ENCODE results near the gene PRR36. TPM values are rescaled to one million over a fixed set of nuclear protein-coding genes. Genes with fewer than 3 reads are reported as not detected.

Gene PRR36
- total and polyA plus RNA-seq, 12 donors: 0.01 to 0.07 (median 0.05) TPM; not detected in 9

- H3K4me3 ChIP-seq: peak overlapping the region in 9 of 10 donors; percentile 58 to 77 (median 72)
- peaks cover 3 to 40% (median 24%) of the 10 kb centered on the region in 9 donors for H3K4me1 ChIP-seq
- WGBS, 2 donors: 36 to 38% methylated on average over 7 of the region's 7 CpGs
- no peaks in the 10 kb centered on the region for H3K9me3 ChIP-seq
- DNase-seq (no peak), ATAC-seq (no peak)
- intact Hi-C loops (cut with DNase I): no loop called here
- TF ChIP-seq CTCF (IDR thresholded peaks at IDR 0.05): no peak
- no peaks in the 10 kb centered on the region for H3K27me3 ChIP-seq
- H3K27ac ChIP-seq: no peak overlapping the region
- no peaks in the 10 kb centered on the region for H3K36me3 ChIP-seq
Measured at GRCh38 chr19:7830823-7831222, 43.4 kb downstream of the PRR36 start.

GRCh38 chr19:7830272-7830771 lies 43.9 kb downstream of the PRR36 start:
- peak in 1 of 2 donors; percentile 28 for DNase-seq
- H3K27ac ChIP-seq: peak overlapping the region in 5 of 10 donors; percentile 39 to 65 (median 58)
- no peaks in the 10 kb centered on the region for H3K9me3 ChIP-seq
- intact Hi-C loops (cut with DNase I): no loop called here
- ATAC-seq: no peak
- H3K4me3 ChIP-seq: peak overlapping the region; percentile 33 to 77 (median 71)
- peaks cover 3 to 40% (median 24%) of the 10 kb centered on the region in 9 donors for H3K4me1 ChIP-seq
- no peak for TF ChIP-seq CTCF (IDR thresholded peaks at IDR 0.05)
- 1 to 2% methylated on average over 26 to 53 of the region's 53 CpGs for WGBS, 2 donors
- no peaks in the 10 kb centered on the region for H3K36me3 ChIP-seq
- peaks cover 0 to 3% (median 0%) of the 10 kb centered on the region in 7 donors for H3K27me3 ChIP-seq

- peaks cover 3 to 40% (median 24%) of the 10 kb centered on the region in 9 donors for H3K4me1 ChIP-seq
- ATAC-seq (peak; percentile 91 to 96 (median 94)), DNase-seq (peak; percentile 99)
- WGBS, 2 donors: 0 to 1% methylated on average over 45 of the region's 45 CpGs
- TF ChIP-seq CTCF (IDR thresholded peaks at IDR 0.05): no peak
- peak within 1 kb of the TSS in 5 of 10 donors; percentile 39 to 65 (median 58) for H3K27ac ChIP-seq
- intact Hi-C loops (cut with DNase I): no loop called here
- H3K4me3 ChIP-seq: peak within 1 kb of the TSS; percentile 33 to 77 (median 71)
- H3K9me3 ChIP-seq: no peaks in the 10 kb centered on the region
- no peaks in the 10 kb centered on the region for H3K36me3 ChIP-seq
- peaks cover 0 to 9% (median 0%) of the 10 kb centered on the region in 7 donors for H3K27me3 ChIP-seq
Measured at GRCh38 chr19:7829561-7830271, 44.5 kb downstream of the PRR36 start, which contains the start of gene EVI5L. Gene EVI5L, plus strand, starts transcription at chr19:7830218. Its CDS starts 16,325 bp downstream, at chr19:7846543.

GRCh38 chr19:7829166-7829520 lies 45.0 kb downstream of the PRR36 start:
- no peaks in the 10 kb centered on the region for H3K9me3 ChIP-seq
- intact Hi-C loops (cut with DNase I): no loop called here
- TF ChIP-seq CTCF (IDR thresholded peaks at IDR 0.05): no peak
- H3K27me3 ChIP-seq: peaks cover 0 to 13% (median 0%) of the 10 kb centered on the region in 7 donors
- H3K4me3 ChIP-seq: peak overlapping the region in 8 of 10 donors; percentile 1 to 75 (median 56)
- no peaks in the 10 kb centered on the region for H3K36me3 ChIP-seq
- DNase-seq: no peak
- 4 to 6% methylated on average over 18 of the region's 18 CpGs for WGBS, 2 donors
- H3K27ac ChIP-seq: peak overlapping the region in 2 of 10 donors; percentile 0 to 6
- peaks cover 3 to 40% (median 24%) of the 10 kb centered on the region in 9 donors for H3K4me1 ChIP-seq
- ATAC-seq: no peak
